ENCODE measurements around the gene ANO6.

ANO6 gene

DNA sequence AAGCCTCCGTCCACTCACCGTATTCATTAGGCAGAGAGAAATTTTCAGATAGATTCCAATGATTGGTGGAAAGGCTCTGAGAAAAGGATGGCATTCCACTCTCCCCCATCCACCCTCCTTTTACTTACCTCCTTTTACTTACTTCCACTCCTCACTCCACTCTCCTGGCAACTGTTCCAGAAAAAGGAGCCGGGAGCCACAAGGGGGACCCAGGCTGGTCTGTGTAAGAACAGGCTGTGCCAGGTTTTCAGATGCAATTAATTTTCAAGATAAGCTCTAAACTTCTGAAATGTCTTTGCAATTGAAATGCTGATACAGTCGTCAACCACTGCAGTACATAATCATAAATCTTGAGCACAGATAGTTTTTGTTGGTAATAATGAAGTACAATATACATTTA lies 248.8 kb downstream of the ANO6 start:
- TF ChIP-seq, protein P1, sequence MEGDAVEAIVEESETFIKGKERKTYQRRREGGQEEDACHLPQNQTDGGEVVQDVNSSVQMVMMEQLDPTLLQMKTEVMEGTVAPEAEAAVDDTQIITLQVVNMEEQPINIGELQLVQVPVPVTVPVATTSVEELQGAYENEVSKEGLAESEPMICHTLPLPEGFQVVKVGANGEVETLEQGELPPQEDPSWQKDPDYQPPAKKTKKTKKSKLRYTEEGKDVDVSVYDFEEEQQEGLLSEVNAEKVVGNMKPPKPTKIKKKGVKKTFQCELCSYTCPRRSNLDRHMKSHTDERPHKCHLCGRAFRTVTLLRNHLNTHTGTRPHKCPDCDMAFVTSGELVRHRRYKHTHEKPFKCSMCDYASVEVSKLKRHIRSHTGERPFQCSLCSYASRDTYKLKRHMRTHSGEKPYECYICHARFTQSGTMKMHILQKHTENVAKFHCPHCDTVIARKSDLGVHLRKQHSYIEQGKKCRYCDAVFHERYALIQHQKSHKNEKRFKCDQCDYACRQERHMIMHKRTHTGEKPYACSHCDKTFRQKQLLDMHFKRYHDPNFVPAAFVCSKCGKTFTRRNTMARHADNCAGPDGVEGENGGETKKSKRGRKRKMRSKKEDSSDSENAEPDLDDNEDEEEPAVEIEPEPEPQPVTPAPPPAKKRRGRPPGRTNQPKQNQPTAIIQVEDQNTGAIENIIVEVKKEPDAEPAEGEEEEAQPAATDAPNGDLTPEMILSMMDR (IDR thresholded peaks at IDR 0.05; ENCODE audit: control extremely low read depth, extremely low read depth, low read depth, missing control alignments), result no peak
- POLR2A ChIA-PET, result no interaction called here
- no peak for DNase-seq (ENCODE audit: extremely low spot score)
- CTCF ChIA-PET, result no interaction called here

DNA sequence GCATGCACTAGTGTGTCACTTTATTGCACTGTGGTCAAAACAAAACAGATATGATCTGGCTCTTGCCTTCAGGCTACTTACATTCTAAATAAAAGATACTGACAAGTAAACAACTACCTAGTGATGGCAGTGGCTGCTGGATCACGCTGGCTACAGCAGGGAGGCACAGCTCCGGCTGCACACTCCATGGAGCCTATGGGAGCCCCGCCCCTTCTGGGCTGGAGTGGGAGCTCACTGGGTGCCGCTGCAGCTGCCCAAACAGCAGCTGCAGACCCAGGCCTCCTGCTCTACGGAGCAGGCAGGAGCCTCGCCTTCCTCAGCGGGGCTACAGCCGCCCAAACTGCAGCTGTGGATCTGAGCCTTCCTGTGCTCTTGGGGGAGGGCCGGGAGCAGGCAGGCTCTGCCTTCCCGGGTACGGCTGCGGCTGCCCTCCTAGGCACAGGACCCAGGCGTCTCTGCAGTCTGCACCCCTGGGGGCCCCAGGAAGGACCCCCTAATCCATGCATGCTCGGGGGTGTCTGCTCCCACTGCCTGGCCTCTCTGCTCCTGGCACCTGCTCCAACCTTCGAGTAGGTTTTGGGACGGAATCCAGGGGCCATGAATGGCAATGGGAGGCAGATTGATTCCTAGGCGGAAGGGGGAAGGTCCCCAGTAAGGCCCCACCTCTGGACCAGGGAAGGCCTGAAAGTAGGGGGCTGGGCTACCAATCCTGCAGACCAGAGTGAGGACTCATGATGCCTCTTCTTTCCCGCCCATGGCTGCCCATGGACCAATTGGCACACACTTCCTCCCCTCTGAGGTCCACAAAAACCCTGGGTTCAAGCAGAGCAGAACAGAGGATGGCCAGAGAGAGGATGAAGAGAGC lies 253.1 kb downstream of the ANO6 start:
- ChIA-PET POLR2A (no interaction called here), CTCF (no interaction called here)
- DNase-seq (ENCODE audit: extremely low spot score), result no peak
- TF ChIP-seq, protein P1 (IDR thresholded peaks at IDR 0.05; ENCODE audit: control extremely low read depth, extremely low read depth, low read depth, missing control alignments), result no peak

DNA sequence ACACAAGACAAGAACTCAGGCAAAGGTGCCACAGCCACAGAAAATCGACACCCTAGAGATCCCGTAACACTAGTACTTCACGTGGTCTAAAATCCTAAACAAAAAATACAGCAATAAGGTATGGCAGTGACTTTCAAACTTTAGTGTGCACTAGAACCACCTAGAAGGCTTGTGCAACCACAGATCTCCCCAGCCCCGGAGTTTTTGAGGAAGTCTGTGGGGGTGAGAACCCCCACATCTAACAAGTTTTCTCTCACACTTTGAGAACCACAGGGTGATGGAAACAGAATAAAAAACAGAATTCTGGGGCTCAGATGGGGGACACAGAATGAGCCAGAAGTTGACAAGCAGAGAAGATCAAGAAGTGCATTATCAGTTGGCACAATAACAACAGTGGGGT lies 254.0 kb downstream of the ANO6 start:
- ChIA-PET POLR2A (no interaction called here), CTCF (no interaction called here)
- TF ChIP-seq, protein P1 (IDR thresholded peaks at IDR 0.05; ENCODE audit: control extremely low read depth, extremely low read depth, low read depth, missing control alignments), result no peak
- no peak for DNase-seq (ENCODE audit: extremely low spot score)

DNA sequence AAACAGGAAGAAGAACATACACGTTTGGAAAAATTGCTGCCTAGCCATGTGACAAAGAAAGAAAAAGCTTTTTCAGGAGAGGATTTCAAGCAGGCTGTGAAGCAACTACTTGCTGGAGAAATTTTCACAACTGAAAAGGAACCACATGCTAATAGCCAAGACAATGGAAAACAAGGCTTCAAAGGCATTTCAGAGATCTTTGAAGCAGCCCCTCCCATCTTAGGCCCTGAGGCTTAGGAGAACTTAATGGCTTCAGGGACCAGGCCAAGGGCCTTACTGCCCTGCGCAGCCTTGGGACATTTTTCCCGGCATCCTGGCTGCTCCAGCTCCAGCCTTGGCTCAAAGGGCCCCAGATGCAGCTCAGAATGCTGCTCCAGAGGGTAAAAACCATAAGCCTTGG lies 257.7 kb downstream of the ANO6 start:
- CTCF ChIA-PET, result no interaction called here
- POLR2A ChIA-PET, result no interaction called here
- no peak for DNase-seq (ENCODE audit: extremely low spot score)
- TF ChIP-seq, protein P1 (IDR thresholded peaks at IDR 0.05; ENCODE audit: control extremely low read depth, extremely low read depth, low read depth, missing control alignments), result no peak

DNA sequence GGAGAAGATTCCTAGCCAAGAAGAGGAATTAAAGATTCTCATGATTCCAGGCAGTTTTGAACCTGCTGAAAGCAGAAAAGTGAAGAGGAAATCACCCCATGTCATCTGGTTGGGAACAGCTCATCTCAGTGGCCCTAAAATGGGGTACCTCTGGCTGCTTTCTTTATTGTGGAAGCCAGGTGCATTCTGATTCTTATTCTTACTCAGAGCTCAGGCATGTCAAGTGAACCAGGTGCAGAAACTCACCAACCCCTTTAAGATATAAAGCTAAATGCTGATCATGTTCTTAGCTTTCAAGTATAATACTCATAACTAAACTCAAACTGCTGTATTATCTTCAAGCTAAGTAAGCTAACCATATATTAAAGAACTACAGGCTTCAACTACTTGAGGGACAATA lies 259.7 kb downstream of the ANO6 start:
- TF ChIP-seq, protein P1 (IDR thresholded peaks at IDR 0.05; ENCODE audit: control extremely low read depth, extremely low read depth, low read depth, missing control alignments), result no peak
- no peak for DNase-seq (ENCODE audit: extremely low spot score)
- ChIA-PET CTCF (interaction anchor here (0.8 to 1.4 kb wide), 3 partner anchors 10 to 20 kb away, joined by 3 read pairs; no protein-coding TSS in a partner anchor), POLR2A (no interaction called here)

DNA sequence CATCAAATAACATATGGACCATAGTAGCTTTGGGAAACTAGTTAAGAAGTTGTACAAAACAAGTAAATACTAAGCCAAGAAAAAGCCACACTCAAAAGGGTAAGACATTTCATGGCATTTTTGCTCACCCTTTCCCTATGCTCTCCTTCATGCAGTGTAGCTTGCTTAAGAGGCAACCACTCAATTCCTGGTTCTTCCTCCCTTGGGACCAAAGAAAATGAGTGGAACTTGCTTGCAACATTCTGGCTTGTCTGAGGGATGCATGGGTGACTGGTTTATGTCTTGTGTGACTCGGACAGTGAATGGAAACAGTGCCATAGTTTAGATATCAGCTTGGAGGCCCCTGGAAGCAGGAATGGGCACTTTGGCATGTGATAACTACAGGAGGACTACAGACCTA lies 261.6 kb downstream of the ANO6 start:
- TF ChIP-seq, protein P1 (IDR thresholded peaks at IDR 0.05; ENCODE audit: control extremely low read depth, extremely low read depth, low read depth, missing control alignments), result no peak
- no peak for DNase-seq (ENCODE audit: extremely low spot score)
- POLR2A ChIA-PET, result no interaction called here
- CTCF ChIA-PET, result no interaction called here

All from GM10248 (cell line).